GM20000 (cell line): ENCODE measurements around the gene TEAD1.
A peak's percentile ranks its signal among the peaks of the same experiment; 100 is the strongest.

ENCODE experiments used
- DNase-seq: peaks from one replicate; pipeline ENCODE4 v3.0.0; 2012; ENCODE audit warnings: low spot score
- CTCF ChIP-seq: IDR thresholded peaks from 2 replicates; pipeline ENCODE4 v1.5.1; 2012; ENCODE audit warnings: mild to moderate bottlenecking, control low read depth; ENCODE audit errors: extremely low read depth, missing control alignments

Gene TEAD1

DNA sequence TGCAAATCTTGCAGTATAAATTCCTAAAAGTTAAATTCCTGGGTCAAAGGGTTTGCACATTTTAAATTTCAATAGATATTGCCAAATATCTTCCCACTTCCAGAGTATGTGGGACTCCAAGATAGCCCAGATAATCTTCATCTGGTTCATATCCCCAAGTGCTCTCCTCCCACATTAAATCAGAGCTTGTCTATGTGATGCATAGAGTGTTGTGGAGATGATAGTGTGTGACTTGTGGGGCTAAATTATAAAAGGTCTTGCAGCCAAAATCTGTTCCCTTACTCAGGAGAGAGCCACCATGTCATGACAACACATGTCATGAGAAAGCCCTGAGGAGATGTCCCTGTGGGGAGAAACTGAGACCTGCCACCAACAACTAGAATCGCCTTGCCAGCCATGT, 39.9 kb upstream of the TEAD1 start:
- no peak for TF ChIP-seq CTCF
- DNase-seq = no peak

GRCh38 chr11:12636871-12637410, 37.3 kb upstream of the TEAD1 start:
- no peak for TF ChIP-seq CTCF
- DNase-seq = no peak

DNA sequence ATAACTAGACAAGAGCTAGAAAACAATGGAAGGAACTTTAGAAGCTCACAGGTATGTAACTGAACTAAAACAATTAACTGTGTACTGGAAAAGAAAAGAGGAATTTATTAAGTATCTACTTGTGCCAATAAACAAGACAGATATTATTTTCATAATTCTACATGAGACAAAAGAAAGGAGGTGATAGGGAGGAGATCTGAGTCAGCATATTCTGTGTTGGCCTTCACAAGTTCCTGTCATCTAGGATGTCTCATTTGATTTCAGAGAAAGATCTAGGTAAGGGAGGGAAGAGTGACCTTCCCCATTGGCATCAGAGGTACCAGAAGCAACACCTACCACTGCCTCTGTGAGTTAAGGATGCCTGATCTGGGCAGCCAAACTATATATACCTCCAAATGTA, 34.8 kb upstream of the TEAD1 start:
- DNase-seq = no peak
- TF ChIP-seq CTCF = no peak

- DNase-seq = no peak
- TF ChIP-seq CTCF = no peak
These were observed 33.9 kb upstream of the TEAD1 start for GRCh38 chr11:12640355-12640754.

- TF ChIP-seq CTCF = no peak
- DNase-seq = peak; percentile 47
These were observed 33.0 kb upstream of the TEAD1 start for GRCh38 chr11:12640926-12641849.

DNA sequence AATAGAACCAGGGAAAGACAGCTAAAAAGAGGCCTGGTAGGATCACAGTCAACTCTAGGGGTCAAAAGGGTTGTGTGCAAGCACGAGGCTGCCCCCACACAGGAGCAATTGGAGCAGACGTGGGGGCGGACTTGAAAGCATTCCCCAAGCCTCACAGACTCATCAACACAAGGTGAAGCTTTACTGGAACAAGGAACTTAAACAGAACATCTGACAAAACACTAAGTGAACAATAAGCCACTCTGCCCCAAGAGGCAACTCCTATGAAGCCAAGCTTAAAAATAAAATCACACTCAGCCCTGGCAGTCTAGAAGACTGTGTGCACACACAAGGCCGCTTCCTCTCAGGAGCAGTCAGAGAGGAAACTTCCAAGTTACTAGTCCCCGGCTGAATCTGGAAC, 32.2 kb upstream of the TEAD1 start:
- no peak for DNase-seq
- TF ChIP-seq CTCF = no peak

GRCh38 chr11:12642806-12643428, 31.3 kb upstream of the TEAD1 start:
- no peak for TF ChIP-seq CTCF
- DNase-seq = no peak
